ENCODE measurements around the gene TESPA1. TPM values are rescaled to one million over a fixed set of nuclear protein-coding genes. Genes with fewer than 3 reads are reported as not detected.

TESPA1 gene, protein sequence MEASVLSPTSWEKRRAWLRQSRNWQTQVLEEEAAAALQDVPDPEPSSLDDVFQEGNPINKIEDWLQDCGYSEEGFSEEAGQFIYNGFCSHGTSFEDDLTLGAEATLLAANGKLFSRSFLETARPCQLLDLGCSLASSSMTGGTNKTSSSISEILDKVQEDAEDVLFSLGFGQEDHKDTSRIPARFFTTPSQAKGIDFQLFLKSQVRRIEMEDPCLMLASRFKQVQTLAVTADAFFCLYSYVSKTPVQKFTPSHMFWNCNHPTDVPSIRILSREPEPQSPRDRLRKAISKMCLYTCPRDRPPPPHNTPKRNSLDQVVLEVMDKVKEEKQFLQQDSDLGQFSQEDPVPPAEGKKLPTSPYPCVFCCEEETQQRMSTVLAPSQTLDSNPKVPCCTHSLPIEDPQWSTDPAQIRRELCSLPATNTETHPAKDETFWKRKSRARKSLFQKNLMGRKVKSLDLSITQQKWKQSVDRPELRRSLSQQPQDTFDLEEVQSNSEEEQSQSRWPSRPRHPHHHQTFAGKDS
- not detected in 2 replicates for total RNA-seq

DNA sequence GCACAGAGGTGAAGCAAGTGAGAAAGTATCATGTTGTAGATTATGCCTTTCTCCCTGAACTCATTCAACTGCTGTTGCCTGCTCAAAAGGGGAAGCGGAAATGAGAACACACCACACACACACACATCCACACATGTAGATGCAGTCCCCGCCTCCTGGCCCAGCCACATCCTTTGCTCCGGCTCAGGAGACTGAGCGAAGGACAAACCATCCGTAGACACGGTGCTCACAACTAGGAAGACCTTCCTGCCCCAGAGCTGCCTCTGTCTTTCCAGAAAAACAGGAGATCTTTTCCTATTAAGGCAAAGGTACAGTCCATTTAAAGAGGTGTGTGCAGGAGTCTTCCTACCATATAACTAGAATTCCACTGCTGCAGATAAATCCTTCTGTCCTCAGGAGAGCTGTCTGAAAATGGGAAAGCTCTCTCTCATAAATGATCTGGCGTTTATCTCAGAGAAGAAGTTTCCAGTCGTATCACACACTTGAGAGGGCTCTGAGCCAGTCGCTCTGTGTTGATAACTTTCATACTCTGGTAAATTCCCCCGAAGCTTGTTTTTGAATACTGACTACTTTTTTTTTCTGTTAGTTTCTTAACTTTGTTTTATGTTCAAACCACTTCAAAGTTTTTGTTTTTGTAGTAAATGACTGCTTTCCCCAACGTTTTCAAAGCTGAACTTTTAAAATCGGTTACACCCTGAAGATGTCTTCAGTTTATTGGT lies at the start of gene TESPA1:
TESPA1 (minus strand) TSS at position 105 of the 719 bp plus-strand sequence. CDS start 10,200 bp downstream, outside the sequence.

DNA sequence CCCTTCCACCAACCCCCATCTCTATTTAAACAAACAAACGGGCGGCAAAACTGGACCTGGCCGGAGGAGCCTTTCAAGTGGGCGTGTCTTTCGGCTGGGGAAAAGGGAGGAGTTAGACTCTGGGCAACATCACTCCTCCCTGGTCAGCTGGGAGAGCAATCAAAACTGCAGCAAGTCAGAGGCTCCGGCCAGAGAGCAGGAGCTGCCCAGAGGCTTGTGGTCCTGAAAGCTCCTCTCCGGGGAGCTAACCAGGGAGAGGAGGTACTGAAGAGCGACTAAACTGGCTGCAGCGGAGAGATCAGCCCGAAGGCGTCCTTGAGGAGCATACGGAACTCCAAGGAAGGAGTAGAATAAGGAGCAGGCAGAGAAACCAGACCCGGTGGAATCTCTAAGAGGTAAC lies 35.2 kb upstream of the TESPA1 start, which contains the start of gene NEUROD4:
NEUROD4 (plus strand) TSS at position 191 of the 400 bp plus-strand sequence. CDS start 6,466 bp downstream, outside the sequence.

Other genes starting within 250 kb of the TESPA1 start
- gene MUCL1, start 130.2 kb downstream of the TESPA1 start, total RNA-seq = not detected in 2 replicates
- not detected in 2 replicates for gene NEUROD4, start 35.2 kb upstream of the TESPA1 start, total RNA-seq
- gene OR9K2, start 141.6 kb upstream of the TESPA1 start, total RNA-seq = not detected in 2 replicates
- gene OR10A7, start 236.3 kb upstream of the TESPA1 start, total RNA-seq = not detected in 2 replicates

All from myometrial cell (primary cell).